ENCODE data around the gene NOTCH4.
"Not testable (repeated sequence)": the region's sequence is repeated elsewhere in the genome, so short reads cannot be mapped to it uniquely, and the experiment has no call there.

The NOTCH4 gene

DNA sequence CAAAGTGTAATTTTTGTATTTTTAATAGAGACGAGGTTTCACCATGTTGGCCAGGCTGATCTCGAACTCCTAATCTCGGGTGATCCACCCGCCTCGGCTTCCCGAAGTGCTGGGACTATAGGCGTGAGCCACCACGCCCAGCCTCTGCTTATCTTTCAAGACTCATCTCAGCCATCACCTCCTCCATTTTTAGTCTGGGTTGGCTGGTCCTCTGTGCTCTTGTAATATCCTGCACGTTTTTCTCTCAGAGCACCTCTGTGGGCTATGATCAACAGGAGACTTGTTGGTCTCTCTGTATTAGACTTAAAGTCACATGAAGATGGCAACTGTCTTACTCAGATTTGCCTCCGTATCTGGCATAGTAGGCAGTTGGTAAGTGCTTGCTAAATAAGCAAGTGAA, 7.6 kb downstream of the NOTCH4 start:
- TF ChIP-seq, protein P1, sequence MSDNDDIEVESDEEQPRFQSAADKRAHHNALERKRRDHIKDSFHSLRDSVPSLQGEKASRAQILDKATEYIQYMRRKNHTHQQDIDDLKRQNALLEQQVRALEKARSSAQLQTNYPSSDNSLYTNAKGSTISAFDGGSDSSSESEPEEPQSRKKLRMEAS (IDR thresholded peaks at IDR 0.05; ENCODE audit: low read depth, low read length), result no peak
- TF ChIP-seq, protein P2, sequence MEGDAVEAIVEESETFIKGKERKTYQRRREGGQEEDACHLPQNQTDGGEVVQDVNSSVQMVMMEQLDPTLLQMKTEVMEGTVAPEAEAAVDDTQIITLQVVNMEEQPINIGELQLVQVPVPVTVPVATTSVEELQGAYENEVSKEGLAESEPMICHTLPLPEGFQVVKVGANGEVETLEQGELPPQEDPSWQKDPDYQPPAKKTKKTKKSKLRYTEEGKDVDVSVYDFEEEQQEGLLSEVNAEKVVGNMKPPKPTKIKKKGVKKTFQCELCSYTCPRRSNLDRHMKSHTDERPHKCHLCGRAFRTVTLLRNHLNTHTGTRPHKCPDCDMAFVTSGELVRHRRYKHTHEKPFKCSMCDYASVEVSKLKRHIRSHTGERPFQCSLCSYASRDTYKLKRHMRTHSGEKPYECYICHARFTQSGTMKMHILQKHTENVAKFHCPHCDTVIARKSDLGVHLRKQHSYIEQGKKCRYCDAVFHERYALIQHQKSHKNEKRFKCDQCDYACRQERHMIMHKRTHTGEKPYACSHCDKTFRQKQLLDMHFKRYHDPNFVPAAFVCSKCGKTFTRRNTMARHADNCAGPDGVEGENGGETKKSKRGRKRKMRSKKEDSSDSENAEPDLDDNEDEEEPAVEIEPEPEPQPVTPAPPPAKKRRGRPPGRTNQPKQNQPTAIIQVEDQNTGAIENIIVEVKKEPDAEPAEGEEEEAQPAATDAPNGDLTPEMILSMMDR (IDR thresholded peaks at IDR 0.05; ENCODE audit: low read depth, low read length), result no peak
- TF ChIP-seq POLR2A (IDR thresholded peaks at IDR 0.05; ENCODE audit: extremely low read depth, insufficient read length) (no peak), MYC (IDR thresholded peaks at IDR 0.05; ENCODE audit: low read depth, low read length) (no peak)
- no peak for DNase-seq (ENCODE audit: low read depth)
- H3K4me3 ChIP-seq (ENCODE audit: low read depth, low read length), result no peak overlapping the region

DNA sequence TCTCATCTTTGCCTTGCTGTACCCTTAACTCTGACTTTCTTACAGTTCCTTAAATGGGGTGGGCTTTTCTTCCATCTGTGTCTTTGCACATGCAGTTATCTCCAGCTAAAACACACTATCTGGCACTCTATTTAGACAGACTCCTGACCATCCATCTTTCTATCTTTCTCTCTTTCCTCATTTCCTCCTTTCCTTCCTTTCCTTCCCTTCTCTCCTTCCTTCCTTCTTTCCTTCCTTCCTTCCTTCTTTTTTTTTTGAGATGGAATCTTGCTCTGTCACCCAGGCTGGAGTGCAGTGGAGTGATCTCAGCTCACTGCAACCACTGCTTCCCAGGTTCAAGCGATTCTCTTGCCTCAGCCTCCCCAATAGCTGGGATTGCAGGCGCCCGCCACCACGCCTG, 8.2 kb downstream of the NOTCH4 start:
- no peak for DNase-seq (ENCODE audit: low read depth)
- no peak overlapping the region for H3K4me3 ChIP-seq (ENCODE audit: low read depth, low read length)
- TF ChIP-seq, protein P1 (IDR thresholded peaks at IDR 0.05; ENCODE audit: low read depth, low read length), result no peak
- TF ChIP-seq POLR2A (IDR thresholded peaks at IDR 0.05; ENCODE audit: extremely low read depth, insufficient read length) (no peak), MYC (IDR thresholded peaks at IDR 0.05; ENCODE audit: low read depth, low read length) (no peak)
- TF ChIP-seq, protein P2 (IDR thresholded peaks at IDR 0.05; ENCODE audit: low read depth, low read length), result no peak

DNA sequence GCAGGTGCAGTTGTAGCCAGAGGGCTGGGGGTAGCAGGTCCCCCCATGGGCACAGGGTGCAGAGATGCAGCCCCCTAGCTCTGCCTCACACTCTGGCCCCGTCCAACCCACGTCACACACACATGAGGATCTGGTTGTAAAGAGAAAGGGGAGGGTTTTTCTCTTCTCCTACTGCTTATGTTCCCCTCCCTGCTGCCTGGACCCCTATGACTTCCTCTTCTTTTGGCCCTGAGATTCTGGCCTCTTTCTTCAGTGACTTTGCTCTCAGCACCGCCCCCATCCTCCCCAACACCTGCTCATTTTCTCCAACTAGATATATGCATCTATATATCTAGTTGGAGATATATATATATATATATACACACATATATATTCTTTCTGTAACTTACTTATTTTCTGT, 9.7 kb downstream of the NOTCH4 start:
- DNase-seq (ENCODE audit: low read depth), result no peak
- H3K4me3 ChIP-seq (ENCODE audit: low read depth, low read length), result no peak overlapping the region
- TF ChIP-seq, protein P1 (IDR thresholded peaks at IDR 0.05; ENCODE audit: low read depth, low read length), result no peak
- TF ChIP-seq, protein P2 (IDR thresholded peaks at IDR 0.05; ENCODE audit: low read depth, low read length), result no peak
- TF ChIP-seq POLR2A (IDR thresholded peaks at IDR 0.05; ENCODE audit: extremely low read depth, insufficient read length) (no peak), MYC (IDR thresholded peaks at IDR 0.05; ENCODE audit: low read depth, low read length) (no peak)

DNA sequence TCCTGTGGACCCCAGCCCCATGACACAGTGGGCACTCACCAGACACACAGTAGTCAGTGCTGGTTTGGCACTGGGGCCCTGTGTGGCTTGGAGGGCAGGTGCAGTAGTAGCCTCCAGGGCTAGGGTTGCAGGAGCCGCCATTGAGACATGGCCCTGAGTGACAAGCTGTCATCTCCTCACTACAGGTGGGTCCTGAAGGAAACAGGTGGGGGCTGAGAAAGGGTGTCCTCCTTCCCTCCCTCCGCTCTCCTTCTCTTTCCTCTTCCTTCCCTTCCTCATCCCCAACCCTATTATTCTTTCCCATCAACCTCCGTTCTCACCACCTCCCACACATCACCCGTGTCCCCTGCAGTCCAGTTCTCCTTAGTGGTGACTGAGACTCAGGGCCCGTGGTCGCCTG, 10.2 kb downstream of the NOTCH4 start:
- no peak for DNase-seq (ENCODE audit: low read depth)
- TF ChIP-seq MYC (IDR thresholded peaks at IDR 0.05; ENCODE audit: low read depth, low read length) (no peak), POLR2A (IDR thresholded peaks at IDR 0.05; ENCODE audit: extremely low read depth, insufficient read length) (no peak)
- TF ChIP-seq, protein P1 (IDR thresholded peaks at IDR 0.05; ENCODE audit: low read depth, low read length), result no peak
- TF ChIP-seq, protein P2 (IDR thresholded peaks at IDR 0.05; ENCODE audit: low read depth, low read length), result no peak

DNA sequence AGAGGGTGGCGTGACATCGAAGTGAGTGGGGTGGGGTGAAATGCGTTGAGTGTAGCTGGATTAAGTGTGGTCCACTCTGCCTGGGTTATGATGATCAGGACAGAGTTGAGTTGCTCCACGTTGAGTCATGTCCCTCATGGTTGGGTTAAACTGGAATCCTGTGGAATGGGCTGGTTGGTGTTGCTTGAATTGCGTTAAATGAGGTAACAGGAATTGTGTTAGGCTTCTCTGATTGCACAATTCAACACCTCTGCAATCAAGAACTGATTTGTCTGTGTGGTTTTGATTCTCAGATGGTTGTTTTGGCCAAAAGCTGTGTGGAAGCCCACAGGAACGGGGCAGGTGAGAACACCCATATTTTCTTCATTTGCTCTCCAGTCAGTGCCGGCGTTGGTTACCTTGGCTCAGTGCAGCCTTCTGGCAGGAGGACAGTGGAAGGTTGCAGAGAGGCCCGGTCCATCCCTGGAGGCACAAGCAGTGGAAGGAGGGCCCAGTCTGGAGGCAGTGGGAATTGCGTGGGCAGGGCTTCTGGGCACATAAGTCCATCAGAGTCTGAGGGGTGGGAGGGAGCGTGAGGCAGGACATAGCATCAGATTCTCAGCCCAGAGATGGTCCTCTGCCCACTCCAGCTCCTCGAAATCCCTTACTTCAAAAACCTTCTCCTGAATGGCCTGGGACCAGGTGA, 11.6 kb downstream of the NOTCH4 start:
- TF ChIP-seq, protein P1 (IDR thresholded peaks at IDR 0.05; ENCODE audit: low read depth, low read length), result no peak
- TF ChIP-seq POLR2A (IDR thresholded peaks at IDR 0.05; ENCODE audit: extremely low read depth, insufficient read length) (no peak), MYC (IDR thresholded peaks at IDR 0.05; ENCODE audit: low read depth, low read length) (no peak)
- TF ChIP-seq, protein P2 (IDR thresholded peaks at IDR 0.05; ENCODE audit: low read depth, low read length), result no peak
- DNase-seq (ENCODE audit: low read depth), result no peak
- H3K4me3 ChIP-seq (ENCODE audit: low read depth, low read length), result no peak overlapping the region

More for the DNA sequence above, 10.2 kb downstream of the NOTCH4 start:
- H3K4me3 ChIP-seq (ENCODE audit: low read depth, low read length), result no peak overlapping the region

DNA sequence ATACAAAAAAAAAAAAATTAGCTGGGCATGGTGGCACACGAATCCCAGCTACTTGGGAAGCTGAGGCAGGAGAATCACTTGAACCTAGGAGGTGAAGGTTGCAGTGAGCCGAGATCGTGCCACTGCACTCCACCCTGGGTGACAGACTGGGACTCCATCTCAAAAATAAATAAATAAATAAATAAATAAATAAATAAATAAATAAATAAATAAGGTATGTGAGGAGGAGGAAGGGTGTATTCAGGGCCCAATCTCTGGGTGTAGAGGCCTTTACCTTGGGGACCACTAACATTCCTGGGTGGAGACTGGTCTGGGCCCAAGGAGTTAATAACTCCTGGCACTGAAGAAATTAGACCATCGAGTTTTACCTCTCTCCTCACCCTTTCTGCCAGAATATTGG, 12.4 kb downstream of the NOTCH4 start:
- not testable (repeated sequence) for DNase-seq (ENCODE audit: low read depth); H3K4me3 ChIP-seq (ENCODE audit: low read depth, low read length)
